ENCODE data around the gene ALLC.
A peak's percentile ranks its signal among the peaks of the same experiment; 100 is the strongest.

Gene ALLC

DNA sequence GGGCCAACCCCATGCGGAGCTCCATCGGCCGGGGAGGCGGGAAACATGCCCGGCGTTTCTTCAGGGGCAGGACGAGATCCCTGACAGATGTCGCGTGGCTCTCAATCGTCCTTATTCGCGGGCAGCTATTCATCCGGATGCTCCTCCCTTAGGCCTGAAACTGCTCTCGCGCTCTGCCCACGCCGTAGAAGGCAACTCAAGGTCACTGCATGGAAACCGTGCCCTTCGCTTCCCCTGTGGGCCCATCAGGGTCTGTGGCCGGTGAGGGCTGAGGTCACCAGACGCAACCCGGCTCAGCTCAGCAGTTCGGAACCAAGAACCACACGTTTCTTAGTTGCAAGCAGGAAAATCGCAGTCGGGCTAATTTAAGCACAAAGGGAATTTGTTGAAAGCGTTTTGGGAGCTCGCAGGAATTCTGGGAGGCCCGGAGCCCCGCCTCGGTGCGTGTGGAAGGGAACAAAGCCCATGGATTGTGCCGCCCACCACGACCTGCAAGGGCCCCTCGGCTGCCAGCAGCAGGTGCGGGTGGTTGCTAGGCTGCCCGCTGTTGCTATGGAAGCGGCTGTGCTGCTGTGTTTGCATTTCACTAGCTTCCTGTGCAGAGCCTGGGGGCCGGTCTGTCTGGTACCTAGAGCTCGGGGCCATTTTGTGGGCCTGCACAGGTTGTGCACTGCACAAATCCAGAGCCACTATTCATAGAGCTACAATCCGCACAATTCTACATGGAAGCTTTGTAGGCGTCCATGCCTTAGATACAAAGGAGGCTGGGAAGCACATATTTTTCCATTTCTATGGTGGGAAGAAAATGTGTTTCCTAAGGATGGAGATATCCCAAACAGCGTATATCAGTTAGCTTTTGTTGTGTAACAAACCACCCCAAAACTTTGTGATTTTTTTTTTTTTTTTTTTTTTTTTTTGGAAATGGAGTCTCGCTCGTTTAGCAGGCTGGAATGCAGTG, 6.0 kb upstream of the ALLC start:
- no peak overlapping the region for H3K4me3 ChIP-seq (ENCODE audit: low read depth, low read length)
- DNase-seq (ENCODE audit: low read depth), result peak; percentile 24
- TF ChIP-seq, protein P1, sequence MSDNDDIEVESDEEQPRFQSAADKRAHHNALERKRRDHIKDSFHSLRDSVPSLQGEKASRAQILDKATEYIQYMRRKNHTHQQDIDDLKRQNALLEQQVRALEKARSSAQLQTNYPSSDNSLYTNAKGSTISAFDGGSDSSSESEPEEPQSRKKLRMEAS (IDR thresholded peaks at IDR 0.05; ENCODE audit: low read depth, low read length), result no peak
- TF ChIP-seq POLR2A (IDR thresholded peaks at IDR 0.05; ENCODE audit: extremely low read depth, insufficient read length), result no peak
- no peak for TF ChIP-seq MYC (IDR thresholded peaks at IDR 0.05; ENCODE audit: low read depth, low read length)
- TF ChIP-seq, protein P2, sequence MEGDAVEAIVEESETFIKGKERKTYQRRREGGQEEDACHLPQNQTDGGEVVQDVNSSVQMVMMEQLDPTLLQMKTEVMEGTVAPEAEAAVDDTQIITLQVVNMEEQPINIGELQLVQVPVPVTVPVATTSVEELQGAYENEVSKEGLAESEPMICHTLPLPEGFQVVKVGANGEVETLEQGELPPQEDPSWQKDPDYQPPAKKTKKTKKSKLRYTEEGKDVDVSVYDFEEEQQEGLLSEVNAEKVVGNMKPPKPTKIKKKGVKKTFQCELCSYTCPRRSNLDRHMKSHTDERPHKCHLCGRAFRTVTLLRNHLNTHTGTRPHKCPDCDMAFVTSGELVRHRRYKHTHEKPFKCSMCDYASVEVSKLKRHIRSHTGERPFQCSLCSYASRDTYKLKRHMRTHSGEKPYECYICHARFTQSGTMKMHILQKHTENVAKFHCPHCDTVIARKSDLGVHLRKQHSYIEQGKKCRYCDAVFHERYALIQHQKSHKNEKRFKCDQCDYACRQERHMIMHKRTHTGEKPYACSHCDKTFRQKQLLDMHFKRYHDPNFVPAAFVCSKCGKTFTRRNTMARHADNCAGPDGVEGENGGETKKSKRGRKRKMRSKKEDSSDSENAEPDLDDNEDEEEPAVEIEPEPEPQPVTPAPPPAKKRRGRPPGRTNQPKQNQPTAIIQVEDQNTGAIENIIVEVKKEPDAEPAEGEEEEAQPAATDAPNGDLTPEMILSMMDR (IDR thresholded peaks at IDR 0.05; ENCODE audit: low read depth, low read length), result no peak

DNA sequence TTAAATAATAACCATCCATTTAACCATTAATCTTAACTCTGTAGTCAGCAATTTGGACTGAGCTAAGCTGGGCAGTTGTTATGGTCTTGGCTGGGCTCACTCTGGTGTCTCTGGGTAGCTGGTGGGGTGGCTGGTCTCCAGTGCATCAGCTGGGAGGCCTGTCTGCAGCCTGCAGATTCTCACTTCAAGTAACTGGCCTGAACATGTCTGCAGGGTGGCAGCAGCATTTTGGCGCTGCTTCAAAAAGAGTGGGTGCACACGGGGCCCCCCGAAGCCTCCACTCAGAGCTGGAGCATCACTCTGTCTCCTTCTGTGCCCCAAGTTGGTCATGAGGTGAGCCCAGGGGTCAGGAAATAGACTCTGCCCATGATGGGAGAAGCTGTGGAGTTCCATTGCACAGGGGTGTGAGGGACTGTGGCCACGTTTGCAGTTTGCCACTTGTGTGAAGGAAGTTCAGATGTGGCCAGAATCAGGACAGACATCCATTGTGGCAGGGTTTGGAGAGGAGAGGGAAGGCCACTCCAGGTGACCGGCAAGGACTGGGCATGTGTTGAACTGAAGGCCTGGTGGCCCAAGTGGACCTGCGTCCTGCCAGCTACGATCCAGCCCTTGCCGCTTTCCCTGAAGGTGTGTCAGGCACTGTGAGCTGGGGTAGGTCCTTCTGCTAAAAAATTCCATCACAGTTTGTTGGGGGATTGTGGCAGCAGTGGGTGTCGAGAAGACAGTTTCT, 4.9 kb upstream of the ALLC start:
- H3K4me3 ChIP-seq (ENCODE audit: low read depth, low read length), result no peak overlapping the region
- DNase-seq (ENCODE audit: low read depth), result no peak
- TF ChIP-seq, protein P1 (IDR thresholded peaks at IDR 0.05; ENCODE audit: low read depth, low read length), result no peak
- TF ChIP-seq POLR2A (IDR thresholded peaks at IDR 0.05; ENCODE audit: extremely low read depth, insufficient read length) (no peak), MYC (IDR thresholded peaks at IDR 0.05; ENCODE audit: low read depth, low read length) (no peak)
- TF ChIP-seq, protein P2 (IDR thresholded peaks at IDR 0.05; ENCODE audit: low read depth, low read length), result no peak

DNA sequence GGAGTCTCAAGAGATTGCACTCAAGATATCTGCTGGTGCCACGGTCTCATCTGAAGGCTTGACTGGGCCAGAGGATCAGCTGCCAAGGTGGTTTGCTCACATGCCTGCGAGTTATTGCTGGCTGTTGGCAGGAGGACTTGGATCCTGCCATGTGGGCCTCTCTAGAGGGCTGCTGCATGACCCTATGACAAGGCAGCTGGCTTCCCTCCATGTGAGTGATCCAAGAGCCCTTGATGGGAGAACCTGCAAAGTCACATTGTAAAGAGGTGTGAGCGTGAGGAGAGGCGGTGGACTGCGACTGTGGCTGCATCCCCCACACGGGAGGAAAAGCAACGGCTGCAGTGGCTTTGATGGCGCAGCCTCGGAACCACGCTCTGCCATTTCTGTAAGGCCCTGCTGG, 4.0 kb upstream of the ALLC start:
- TF ChIP-seq POLR2A (IDR thresholded peaks at IDR 0.05; ENCODE audit: extremely low read depth, insufficient read length) (no peak), MYC (IDR thresholded peaks at IDR 0.05; ENCODE audit: low read depth, low read length) (no peak)
- TF ChIP-seq, protein P1 (IDR thresholded peaks at IDR 0.05; ENCODE audit: low read depth, low read length), result no peak
- TF ChIP-seq, protein P2 (IDR thresholded peaks at IDR 0.05; ENCODE audit: low read depth, low read length), result no peak
- DNase-seq (ENCODE audit: low read depth), result no peak
- H3K4me3 ChIP-seq (ENCODE audit: low read depth, low read length), result no peak overlapping the region

DNA sequence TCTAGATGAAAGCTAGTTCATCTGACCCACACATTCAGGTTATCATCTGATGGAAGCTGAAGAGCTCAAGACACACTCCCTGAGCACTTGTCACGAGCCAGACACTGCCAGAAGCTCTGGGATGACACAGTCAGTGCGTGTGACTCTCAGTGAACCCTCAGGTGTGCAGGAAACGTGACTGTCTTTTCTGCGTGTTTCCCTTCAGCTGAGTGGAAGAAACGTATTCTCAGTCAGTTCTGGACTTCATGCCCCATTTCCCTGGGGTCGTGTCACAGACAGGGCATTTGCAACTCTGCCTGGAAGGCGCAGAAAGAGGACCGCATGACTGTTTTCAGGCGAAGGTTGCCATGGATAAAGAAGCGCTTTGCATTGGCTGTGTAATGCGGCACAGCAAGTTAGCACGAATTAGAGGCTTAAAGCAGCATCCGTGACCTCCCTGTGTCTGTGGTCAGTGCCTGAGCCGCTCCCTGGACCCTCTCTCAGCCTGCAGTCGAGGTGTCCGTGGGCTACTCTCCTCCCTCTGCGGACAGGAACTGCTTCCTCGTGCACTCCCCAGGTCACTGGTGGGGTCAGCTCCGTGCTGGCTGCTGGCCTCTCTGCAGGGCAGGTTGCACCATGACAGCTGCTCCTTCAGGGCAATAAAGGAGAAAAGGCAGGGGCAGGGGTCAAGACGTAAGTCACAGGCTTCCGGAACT, 3.3 kb upstream of the ALLC start:
- no peak for DNase-seq (ENCODE audit: low read depth)
- no peak overlapping the region for H3K4me3 ChIP-seq (ENCODE audit: low read depth, low read length)
- TF ChIP-seq POLR2A (IDR thresholded peaks at IDR 0.05; ENCODE audit: extremely low read depth, insufficient read length), result no peak
- TF ChIP-seq MYC (IDR thresholded peaks at IDR 0.05; ENCODE audit: low read depth, low read length), result no peak
- TF ChIP-seq, protein P1 (IDR thresholded peaks at IDR 0.05; ENCODE audit: low read depth, low read length), result no peak

DNA sequence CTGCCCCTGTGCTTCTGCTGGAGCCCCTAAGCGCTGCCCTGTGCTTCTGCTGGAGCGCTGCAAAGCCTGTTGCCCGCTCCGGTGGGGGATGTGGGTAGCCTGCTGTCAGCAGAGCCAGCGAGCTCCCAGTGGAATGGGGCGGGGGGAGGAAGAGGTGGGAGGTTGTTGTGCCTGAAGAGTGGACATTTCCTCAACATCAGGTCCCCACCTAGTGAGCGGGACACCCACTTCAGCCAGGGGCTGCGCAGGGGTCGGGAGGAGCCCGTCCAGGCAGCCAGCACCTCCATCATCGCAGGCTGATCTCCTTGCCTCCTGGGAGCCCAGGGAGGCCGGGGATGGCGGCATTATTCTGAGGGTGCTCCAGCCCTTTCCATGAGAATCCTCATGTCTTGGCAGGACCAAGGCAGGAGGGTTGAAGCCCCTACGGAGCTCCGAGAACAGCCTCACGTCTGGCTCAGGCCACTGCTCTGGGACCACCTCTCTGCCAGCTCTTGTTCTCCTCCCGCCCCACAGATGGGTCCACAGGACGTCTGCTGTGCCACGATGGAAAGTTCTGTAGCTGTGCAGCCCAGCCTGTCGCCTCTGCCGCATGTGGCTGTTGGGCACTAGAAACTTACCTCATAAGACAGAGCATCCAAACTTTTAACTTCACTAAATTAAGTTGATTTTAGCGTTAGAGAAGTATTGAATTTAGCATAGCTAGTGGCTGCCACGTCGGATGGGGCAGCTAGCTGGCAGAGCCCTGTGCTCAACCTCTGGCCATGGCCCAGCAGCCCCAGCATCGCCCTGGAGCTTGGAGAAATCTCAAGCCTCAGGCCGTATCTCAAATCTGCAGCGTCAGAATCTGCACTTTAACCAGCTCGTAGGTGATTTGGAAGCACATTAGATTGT, 1.9 kb upstream of the ALLC start:
- TF ChIP-seq MYC (IDR thresholded peaks at IDR 0.05; ENCODE audit: low read depth, low read length) (no peak), POLR2A (IDR thresholded peaks at IDR 0.05; ENCODE audit: extremely low read depth, insufficient read length) (no peak)
- TF ChIP-seq, protein P2 (IDR thresholded peaks at IDR 0.05; ENCODE audit: low read depth, low read length), result no peak
- TF ChIP-seq, protein P1 (IDR thresholded peaks at IDR 0.05; ENCODE audit: low read depth, low read length), result no peak
- DNase-seq (ENCODE audit: low read depth), result no peak
- H3K4me3 ChIP-seq (ENCODE audit: low read depth, low read length), result no peak overlapping the region
